Testis (tissue), 2 donors: ENCODE results near the gene IQCF5.

Experiments used
- CTCF ChIP-seq, 3 experiments: fragments of 450-650 bp in 2 of 3; fragments of 200-600 bp in 1 of 3; sonication (generic) in 1 of 3; IDR thresholded peaks; one replicate each; pipeline ENCODE4 v1.5.1; 2016 to 2019; ENCODE audit warnings: antibody characterized with exemption in 3 of 3, mild to moderate bottlenecking in 2 of 3, moderate library complexity in 1 of 3
- POLR2A ChIP-seq: fragments of 450-650 bp; IDR thresholded peaks from one replicate; pipeline ENCODE4 v1.6.1; 2017; ENCODE audit warnings: antibody characterized with exemption, mild to moderate bottlenecking, moderate library complexity

- no peak for TF ChIP-seq CTCF (IDR thresholded peaks at IDR 0.05)
- TF ChIP-seq POLR2A, result no peak
Observed at GRCh38 chr3:51916418-51916817, 41.0 kb upstream of the IQCF5 start.
